Stimulated activated CD4-positive, alpha-beta T cell treated with anti-CD3 and anti-CD28 coated beads, Interleukin-12 subunit alpha, Interleukin-12 subunit beta, amount 100 ng/mL, for 48 hours (primary cell): ENCODE measurements around the gene GFAP.

ENCODE experiments used
- DNase-seq, 3 donors: peaks; one replicate each; pipeline ENCODE4 v3.0.0-alpha.2; 2020; ENCODE audit warnings: low read depth in 2 of 3, low spot score in 1 of 3

GFAP gene

DNA sequence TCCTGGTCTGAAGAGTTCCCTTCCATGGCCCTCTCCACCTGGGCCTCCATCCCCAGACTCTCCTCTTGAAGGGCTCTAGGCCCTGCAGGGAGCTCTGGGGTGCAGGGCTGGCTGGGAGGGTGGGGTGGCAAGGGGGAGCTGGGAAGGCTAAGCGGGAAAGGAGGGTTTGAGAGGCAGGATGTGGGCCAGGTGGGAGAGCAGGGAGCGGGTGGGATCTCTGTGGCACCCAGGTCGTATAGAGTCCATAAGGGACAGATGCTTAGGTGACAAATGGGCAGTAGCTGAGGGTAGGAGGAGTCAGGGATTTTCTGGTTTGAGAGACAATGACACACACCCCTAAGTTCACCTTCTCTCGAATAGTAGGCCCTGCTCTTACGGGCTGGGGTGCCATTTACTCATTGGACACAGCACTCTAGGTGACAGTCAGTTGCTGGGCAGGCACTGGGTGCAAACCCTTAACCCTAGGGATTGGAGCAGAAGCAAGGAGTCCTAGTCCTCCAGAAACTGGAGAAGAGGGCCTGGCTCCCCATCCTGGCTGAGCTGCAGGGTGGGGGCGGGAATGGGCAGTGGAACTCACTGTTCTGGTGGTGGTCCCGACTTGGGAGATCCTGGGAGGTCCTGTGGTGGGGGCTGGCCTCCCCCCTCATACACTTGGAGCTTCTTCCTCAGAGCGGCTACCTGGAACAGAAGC, 16.9 kb upstream of the GFAP start:
- no peak for DNase-seq

DNA sequence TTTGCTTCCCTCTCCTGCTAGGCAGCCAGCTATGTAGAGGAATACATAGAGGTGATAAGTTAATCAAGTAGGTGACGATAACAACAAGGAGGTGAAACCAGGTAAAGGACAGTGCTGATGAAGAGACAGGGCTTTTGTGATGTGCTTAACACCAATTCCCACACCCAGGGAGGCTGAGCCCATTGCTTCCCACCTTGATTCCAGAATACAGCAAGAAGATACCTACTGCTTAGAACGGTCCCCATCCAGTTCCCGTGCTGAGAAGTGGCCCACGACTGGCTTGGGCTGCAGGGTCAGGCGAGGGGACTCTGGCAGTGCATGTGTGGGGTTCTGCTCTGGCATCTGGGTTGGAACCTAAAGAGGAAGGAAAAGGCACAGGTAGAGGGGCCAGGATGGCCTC, 16.1 kb upstream of the GFAP start:
- no peak for DNase-seq

DNA sequence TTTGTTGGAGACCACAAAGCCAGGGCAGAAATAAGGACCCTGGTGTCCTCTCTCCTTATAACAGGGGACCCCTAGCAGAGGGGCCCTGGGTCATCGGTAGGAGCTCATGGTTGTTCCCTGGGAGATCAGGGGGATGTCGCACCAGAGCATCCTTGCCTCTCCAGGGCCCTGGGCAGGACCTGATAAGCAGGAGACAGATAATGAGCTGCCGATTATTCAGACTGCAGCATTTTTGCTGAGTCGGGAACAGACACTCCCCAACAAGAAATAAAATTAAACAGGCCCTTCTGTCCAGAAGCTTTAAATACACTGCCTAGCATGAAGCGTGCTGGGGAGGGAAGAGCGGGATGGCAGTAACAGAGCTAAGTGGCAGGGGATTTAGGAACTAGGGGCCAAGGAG, 15.4 kb upstream of the GFAP start:
- DNase-seq, result no peak

DNA sequence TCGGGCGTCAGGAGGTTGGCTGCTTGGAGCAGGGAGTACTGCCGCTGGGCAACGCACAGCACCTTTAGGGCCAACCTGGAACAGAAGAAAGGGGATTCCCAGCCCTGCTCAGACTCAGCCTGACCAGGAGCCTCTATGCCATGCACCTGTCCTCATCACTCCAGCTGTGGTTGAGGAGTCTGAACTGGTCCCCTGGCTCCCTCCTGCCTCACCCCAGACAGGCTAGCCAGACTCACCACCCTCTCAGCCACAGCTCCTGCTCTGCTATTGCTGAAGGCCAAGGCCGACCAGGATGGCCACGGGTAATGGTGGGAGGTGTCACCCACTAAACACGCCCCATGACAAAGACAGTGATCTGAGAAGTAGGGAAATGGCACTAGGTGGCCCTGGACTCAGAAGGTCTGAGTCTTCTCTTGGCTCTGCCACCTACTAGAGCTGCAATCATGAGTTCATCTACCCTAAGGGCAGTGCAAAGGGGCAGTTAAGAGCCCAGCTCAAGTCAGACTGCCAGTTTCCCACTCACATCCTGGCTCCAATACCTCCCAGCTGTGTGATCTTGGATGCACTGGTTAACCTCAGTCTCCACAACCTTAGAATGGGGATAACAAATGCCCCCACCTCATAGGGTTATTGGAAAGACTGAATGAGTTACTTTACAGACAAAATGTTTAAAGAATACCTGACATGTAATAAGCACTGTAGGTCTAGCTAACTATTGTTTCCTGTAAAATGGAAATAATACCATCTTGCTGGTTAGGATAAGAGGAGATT, 13.8 kb upstream of the GFAP start:
- no peak for DNase-seq

DNA sequence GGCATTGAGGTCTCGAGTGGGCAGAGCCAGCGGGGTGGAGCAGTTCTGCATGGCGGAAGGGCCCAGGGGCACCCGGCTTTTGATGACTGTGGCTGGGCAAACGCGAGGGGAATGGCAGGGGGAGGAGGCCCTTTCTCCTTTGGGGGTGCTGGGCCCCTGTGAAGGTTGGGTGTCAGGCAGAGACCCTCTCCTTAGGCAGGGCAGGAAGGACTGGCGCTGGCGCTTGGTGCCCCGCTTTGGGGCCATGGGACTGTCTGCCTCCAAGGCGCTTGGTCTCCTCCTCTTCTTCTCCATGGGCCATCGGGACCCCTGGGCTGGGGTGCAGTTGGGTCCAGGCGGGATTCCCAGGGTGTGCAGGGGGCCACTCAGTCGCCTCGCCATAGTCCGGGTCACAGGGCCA, 12.8 kb upstream of the GFAP start:
- DNase-seq, result no peak

DNA sequence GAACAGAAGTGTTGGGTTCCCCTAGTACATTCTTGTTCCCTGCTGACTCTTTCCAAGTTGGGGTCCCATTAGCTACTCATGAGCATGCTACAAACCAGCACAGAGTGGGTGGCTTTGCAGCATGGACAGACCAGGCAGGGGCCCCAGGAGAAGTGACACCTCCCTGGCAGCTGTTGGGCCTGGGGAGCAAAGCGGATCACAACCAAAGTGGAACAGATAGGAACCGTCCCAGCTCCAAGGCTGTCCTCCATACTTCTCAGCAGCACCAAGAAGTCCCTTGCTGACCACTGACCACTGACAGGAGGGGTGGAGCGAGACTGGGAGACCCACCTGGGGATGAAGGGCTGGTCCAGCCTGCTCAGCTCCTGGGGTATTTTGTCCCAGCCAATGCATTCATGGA, 12.4 kb upstream of the GFAP start:
- no peak for DNase-seq

DNA sequence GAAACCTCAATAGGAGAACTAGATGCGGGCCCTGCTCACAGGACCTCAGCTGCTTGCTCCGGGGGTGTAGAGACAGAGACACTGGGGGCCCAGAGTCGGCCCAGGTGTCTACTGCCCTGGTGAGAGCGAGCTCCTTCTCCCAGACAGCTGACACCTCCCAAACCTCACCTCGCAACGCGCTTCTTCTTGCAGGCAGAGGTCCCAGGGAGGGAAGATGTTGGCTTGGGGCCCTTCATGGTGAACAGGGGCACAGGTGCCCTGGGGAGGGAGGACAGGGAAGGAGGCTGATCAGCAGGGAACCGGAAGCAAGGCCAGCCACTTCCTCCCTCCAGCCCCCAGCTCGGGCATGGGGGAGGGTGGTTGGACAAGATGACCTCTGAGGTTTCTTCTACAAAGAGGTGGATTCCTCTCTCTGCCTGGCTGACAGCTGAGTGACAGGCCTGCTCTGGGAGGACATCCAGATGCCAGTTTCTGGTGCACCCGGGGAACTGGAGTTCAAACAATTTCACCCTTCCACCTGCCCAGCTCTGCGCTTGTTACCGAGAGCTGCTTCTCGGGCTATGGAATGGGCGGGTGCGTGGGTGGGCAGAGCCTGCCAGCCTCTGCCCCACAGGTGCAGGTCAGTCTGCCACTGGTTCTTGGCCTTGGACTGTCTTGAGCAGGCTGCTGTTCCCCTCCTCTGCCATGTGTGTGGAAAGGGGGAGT, 11.7 kb upstream of the GFAP start:
- DNase-seq, result no peak

DNA sequence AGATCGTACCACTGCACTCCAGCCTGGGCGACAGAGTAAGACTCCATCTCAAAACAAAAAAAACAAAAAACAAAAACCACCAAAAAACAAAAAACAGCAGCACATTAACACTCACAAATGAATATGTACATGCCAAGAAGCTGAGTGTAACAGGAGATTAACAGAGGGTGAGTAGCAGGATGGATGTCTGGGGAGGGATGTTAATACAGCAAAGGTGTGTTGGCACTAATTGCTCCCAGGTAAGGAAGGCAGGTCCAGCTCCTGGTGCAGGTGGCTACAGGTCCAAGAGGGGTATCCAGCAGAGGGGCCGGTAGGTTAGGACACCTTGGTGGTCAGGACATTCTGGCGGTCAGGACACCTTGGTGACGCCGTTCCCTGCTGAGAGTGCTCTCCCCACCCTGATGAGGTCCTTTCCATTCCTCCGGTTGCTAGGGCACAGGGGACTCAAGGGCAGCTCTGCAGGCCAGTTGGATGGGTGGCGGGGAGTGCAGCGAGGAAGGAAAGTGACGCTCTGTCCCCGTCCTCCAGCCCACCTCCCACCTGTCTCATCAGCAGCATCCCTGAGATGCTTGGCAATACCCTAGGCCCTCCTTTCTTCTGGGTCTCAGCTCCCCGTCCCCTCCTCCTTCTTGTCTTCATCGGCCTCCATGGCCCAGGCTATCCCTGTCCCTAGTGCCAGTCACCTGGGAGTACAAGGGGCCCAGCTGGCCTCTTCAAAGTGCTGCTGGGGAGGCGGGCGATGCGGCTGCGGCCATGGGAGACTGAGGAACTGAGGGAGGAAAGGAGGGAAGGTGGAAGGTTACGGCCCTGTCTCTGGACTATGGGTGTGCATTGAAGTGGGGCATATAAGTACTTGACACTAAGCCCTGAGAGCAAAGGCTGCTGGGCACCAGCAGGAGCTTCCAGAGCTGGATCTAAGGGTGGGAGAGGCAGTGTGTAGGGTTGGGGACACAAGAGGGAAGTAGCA, 10.7 kb upstream of the GFAP start:
- DNase-seq, result no peak

DNA sequence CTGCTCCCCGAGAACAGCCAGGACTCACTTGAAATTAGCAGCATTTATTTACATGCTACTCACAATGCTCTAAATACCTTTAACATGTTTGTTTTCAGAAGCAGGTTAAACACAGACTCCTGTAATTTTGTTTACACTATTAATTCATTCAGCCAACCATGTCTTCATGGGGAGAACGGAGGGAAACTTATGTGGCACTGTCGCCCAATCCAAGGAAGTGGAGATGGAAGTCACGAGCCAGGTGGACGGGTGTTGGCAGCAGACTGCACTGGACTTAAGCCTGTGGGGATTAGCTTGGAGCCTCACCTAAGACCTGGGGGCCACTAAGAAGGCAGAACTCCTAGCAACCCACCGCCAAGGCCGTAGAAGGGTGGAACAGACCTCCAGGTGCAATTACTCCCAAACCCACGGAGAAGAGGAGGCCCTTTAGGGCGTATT, 8.8 kb upstream of the GFAP start:
- DNase-seq, result no peak

DNA sequence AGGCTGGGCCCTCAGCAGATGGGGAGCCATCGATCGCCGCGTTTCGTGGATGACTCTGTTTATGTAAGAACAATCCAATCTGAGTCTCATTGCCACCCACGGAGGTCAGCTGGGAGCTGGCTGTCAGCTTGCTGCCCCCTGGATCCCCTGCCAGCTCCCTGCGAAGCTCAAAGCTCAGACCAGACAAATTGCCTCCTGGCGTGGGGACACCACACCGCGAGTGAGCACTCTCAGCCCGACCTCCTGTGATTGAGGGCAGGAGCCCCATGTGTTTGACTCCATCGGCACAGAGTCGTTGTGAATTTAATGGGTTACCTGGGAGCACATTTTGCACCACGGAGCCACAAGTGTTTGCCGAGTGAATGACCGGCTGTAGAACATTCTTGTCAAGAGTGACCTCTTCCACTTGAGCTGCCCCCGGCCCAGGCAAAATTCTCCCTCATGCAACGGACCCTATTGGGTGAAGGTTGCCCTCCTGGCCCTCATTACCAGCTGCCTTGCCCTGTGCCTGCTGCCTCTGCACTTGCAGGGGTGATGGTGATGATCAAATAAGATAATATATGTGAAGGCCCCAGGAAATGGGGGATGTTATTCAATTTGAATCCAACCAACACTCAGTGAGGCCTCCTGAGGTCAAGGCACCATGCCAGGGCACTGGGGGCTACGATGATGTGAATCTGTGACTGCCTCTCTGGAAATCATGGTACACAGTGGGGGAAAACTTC, 7.6 kb upstream of the GFAP start:
- DNase-seq, result no peak

DNA sequence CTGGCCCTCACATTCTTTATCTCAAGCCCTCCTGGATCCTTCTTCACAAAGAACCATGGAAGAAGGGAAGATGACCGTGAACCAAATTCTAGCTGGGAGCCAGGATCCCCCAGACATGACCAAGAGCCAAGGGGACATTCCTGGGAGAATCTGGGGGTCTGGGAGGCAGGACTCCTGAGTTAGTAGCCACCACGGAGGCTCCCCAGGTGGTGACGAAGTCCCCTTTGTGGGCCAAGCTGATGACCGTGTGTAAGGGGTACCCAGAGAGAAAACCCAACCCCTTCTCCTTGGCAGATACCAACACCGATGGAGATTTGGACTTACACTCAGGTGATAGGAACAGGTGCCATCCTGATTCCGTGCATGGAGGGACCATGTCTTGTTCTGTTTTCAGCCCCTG, 6.8 kb upstream of the GFAP start:
- DNase-seq, result no peak

DNA sequence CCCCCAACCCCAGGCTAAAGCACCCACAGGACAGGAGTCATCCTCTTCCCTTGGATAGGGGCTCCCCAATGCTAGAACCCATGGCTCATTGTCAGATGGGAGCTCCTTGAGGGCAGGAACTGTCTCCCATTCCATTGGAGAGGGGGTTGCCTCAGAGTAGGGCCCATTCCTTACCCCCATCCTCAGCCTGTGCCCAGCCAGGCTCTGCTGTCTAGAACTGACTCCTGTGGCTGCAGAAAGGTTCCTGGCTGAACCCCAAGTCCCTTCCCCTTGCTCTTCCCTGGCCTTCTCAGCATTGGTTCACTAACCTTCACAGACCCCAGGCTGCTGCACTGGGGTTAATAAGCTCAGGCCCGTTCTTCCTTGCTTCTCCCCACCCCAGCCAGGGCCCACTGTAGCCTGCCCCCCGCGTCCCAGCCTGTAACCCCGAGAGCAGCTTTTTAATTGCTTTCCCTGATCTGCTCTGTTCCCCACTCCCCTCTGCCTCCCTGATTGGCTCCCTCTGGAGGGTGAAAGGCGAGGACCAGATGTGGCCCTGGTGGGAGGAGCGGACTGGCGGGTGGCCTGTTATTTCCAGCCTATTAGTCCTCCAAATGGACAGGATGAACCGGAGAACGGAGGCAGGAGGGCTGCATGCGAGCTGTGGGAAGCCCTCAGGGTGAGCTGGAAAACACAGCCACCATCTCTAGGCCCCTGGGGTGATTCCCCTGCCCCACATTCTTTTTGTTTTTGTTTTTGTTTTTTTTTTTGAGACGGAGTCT, 6.0 kb upstream of the GFAP start:
- DNase-seq, result no peak

DNA sequence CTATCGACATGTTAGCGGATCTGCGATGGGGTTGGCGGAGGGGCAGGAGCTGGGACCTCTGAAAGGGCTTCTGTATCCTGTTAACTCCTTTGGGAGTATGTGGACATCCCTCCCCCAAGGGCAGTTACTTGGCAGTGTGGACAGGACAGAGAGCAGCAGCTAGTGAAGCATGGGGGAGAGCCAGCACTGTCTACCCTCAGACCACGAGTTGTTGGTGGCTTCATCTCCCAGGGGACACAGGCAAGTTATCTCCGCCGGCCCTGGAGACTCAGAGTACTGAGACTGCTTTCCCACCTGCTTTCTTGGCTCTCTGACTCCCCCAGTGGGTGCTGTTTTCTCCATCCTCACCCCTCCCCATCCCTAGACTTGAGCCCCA, 5.3 kb upstream of the GFAP start:
- no peak for DNase-seq

DNA sequence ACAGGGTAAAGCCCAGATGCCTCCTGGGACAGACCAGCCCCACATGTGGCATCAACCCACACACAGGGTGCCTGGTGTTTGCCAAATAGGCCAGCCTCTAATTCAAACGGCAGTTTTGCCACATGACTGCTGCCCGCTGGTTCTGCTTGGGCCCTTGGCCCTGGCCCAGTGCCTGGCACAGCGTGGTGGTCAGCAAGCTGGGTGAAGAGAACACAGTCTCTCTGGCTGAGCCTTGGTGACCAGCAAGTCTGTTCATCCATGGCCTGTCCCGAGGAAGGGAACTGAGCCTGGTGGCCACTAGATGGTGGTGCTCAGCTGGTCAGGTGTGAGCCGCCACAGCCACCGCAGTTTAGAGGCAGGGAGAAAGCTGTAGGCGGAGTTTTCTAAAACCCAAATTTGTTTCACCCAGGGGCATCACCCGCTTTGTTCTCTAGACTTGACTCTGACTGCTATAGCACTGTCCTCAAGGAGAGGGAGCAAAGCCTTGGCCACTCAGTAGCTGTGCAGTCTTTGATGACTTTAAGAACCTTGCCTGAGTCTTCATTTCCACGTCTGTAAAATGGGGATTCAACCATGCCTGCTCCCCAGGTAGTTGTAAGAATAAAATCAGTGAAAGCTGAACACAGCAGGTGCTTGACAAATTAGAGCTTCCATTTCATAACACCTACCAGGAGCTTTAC, 4.7 kb upstream of the GFAP start:
- peak; percentile 42 to 48 (median 45) for DNase-seq

DNA sequence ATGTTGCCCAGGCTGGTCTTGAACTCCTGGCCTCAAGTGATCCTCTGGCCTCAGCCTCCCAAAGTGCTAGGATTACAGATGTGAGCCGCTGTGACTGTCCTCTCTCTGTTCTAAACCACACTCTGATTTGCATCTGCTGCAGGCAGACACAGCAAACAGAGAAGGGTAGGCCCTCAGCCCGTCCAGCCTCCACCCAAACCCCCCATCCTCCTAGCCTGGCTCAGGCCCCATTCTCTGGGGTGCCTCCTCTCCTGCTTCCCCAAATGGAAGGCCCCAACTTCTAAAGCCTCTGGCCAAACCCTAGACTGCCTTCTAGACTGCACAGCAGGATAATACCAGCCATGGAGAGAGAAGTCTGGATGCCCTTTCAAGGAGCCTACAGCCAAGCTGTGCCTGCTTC, 4.1 kb upstream of the GFAP start:
- DNase-seq, result no peak

DNA sequence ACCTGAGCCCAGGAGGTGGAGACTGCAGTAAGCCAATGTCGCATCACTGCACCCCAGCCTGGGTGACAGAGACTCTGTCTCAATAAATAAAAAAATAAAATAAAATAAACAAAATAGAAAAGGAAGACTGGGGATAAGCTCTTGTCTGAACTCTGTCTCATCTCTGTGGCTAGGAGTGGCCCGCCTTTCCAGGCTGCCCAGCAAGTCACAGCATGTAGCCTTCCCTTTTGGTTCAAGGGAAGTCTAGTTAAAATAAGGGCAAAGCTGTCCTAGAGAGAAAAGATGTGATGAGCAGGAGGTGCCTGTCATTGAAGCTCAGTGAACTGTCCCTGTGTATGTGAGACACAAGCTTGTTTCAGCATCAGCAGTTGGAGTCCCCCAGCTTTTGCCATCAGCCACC, 2.7 kb upstream of the GFAP start:
- DNase-seq, result no peak

DNA sequence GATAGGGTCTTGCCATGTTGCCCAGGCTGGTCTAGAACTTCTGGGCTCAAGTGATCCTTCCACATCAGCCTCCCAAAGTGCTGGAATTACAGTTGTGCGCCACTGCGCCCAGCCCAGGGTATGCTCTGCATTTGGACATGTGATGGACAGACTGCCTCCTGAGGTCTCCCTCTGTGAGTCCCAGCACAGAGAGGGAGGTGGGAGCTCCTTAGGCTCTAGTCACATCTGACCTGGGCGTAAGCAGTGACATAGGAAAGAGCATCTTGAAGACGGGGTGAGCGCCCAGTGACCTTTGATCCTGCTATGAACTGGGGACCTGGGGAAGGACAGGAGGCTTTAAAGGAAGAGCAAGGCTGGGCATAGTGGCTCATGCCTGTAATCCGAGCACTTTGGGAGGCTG, 2.2 kb upstream of the GFAP start:
- no peak for DNase-seq

DNA sequence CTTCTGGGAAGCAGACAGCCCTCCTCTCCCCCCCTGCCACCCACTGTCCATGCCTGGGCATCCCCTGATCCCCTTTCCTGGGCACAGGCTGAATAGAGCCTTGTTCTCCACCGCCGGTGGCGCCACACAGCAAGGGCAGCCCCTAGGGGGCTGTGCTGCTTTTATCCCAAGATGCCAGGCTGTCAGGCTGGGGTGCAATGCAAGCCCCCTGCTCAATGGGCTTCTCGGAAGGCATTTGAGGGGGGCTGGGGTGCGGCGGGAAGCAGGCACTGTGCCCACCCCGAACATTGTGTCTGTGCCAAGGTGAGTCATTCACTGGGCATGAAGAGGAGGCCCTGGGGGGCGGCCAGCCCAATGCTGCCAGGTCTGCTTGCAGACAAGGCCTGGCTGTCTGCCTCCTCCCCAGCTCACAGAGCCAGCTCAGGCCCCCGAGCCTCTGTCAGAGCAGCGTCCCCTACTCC, 1.5 kb upstream of the GFAP start:
- no peak for DNase-seq
